ENCODE measurements around the gene PIK3AP1.

GRCh38 chr10:96678725-96679124, 41.6 kb downstream of the PIK3AP1 start:
- TF ChIP-seq CTCF (conservative IDR thresholded peaks at IDR 0.05; ENCODE audit: low read depth, low read length) = no peak
- no peak for TF ChIP-seq BHLHE40 (IDR thresholded peaks at IDR 0.05; ENCODE audit: low read depth, low read length)
- no peak for TF ChIP-seq MXI1 (IDR thresholded peaks at IDR 0.05; ENCODE audit: borderline replicate concordance, low read depth, low read length)
- TF ChIP-seq POLR2A (IDR thresholded peaks at IDR 0.05; ENCODE audit: low read depth, low read length) = no peak
- TF ChIP-seq MAFK (IDR thresholded peaks at IDR 0.05; ENCODE audit: low read depth, low read length) = no peak
- TF ChIP-seq RAD21 (IDR thresholded peaks at IDR 0.05; ENCODE audit: low read length) = no peak
- no peak for TF ChIP-seq MAZ (IDR thresholded peaks at IDR 0.05; ENCODE audit: borderline replicate concordance, low read depth, low read length)
- TF ChIP-seq CEBPB (IDR thresholded peaks at IDR 0.05; ENCODE audit: low read depth, low read length) = no peak
- TF ChIP-seq ELK1 (IDR thresholded peaks at IDR 0.05; ENCODE audit: borderline replicate concordance, low read depth, low read length) = no peak
- no peak for TF ChIP-seq NFE2L2 (IDR thresholded peaks at IDR 0.05; ENCODE audit: low read depth, low read length)
